K562 (cell line): Measurements from ENCODE around the gene DRAXIN. TPM values are rescaled to one million over a fixed set of nuclear protein-coding genes. Genes with fewer than 3 reads are reported as not detected.

Source experiments
- ATAC-seq: fragments of 200-7000 bp; cut with Tn5 transposase; 3 replicates; pipeline ENCODE4 v1.9.1; 2020; ENCODE audit warnings: moderate library complexity
- BruUV-seq: library from RNA; stranded (reverse); fragments of 400-500 nt; replicated peaks from 2 replicates; lab custom pipeline; 2021; lab: Mats Ljungman, UMichigan
- CTCF ChIA-PET: fragments of 300-600 bp; formaldehyde crosslinking; extraction: SDS; loops from one replicate; lab custom pipeline; 2021; ENCODE audit warnings: low intra/inter-chr PET ratio; lab: Yijun Ruan, JAX
- POLR2A ChIA-PET: fragments of 300-600, 350-650 bp; sonication (Branson Sonifier 250); formaldehyde crosslinking; extraction: SDS; loops from one replicate; lab custom pipeline; 2021; ENCODE audit warnings: antibody characterized with exemption, inconsistent platforms; lab: Yijun Ruan, JAX
- DNase-seq, 4 experiments: peaks; one replicate each; pipeline versions ENCODE4 v3.0.0 to v3.0.0-alpha.2; 2011 to 2018; ENCODE audit warnings: low spot score in 3 of 4, mixed read lengths in 3 of 4; ENCODE audit errors: extremely low read depth in 1 of 4
- FAIRE-seq: peaks from 2 replicates; lab custom pipeline; 2011; peaks lifted over from hg19 to GRCh38; lab: Jason Lieb, UNC
- H2AFZ ChIP-seq: 2 replicates; pipeline ENCODE4 v1.6.0; 2011; ENCODE audit warnings: low read depth, low read length, control low read depth, inconsistent platforms
- H3K27ac ChIP-seq: fragments of 200-600 bp; 3 replicates; pipeline ENCODE4 v1.8.0; 2011; ENCODE audit warnings: low read depth, mild to moderate bottlenecking, control low read depth, inconsistent platforms, low read length, moderate library complexity, mixed read lengths; ENCODE audit errors: extremely low read depth
- H3K27me3 ChIP-seq, 2 experiments: fragments of 300-600 bp in 1 of 2; 2 replicates in 1 of 2; 3 replicates in 1 of 2; pipeline versions ENCODE4 v1.6.0 to v1.8.0; 2011; ENCODE audit warnings: inconsistent platforms in 2 of 2, low read length in 2 of 2, mild to moderate bottlenecking in 1 of 2, mixed read lengths in 1 of 2, moderate library complexity in 1 of 2; ENCODE audit not compliant: control insufficient read depth in 2 of 2, insufficient read depth in 2 of 2
- H3K36me3 ChIP-seq: fragments of 300-600 bp; 3 replicates; pipeline ENCODE4 v1.8.0; 2011; ENCODE audit warnings: mild to moderate bottlenecking, low read length, inconsistent platforms; ENCODE audit not compliant: control insufficient read depth, insufficient read depth
- H3K4me1 ChIP-seq, 2 experiments: fragments of 200-600 bp in 1 of 2; replicated peaks in 1 of 2; 2 replicates in 1 of 2; 3 replicates in 1 of 2; pipeline versions ENCODE4 v1.5.1 to v1.8.0; 2011; ENCODE audit warnings: inconsistent platforms in 2 of 2, low read length in 2 of 2, mild to moderate bottlenecking in 1 of 2, mixed read lengths in 1 of 2, moderate library complexity in 1 of 2; ENCODE audit not compliant: control insufficient read depth in 2 of 2, insufficient read depth in 2 of 2
- H3K4me2 ChIP-seq: 2 replicates; pipeline ENCODE4 v1.6.1; 2011; ENCODE audit warnings: low read length, control low read depth, inconsistent platforms, mixed read lengths; ENCODE audit not compliant: insufficient read depth
- H3K4me3 ChIP-seq: fragments of 200-600 bp; sonication (generic), shearing (Covaris generic); 2 replicates; pipeline ENCODE4 v1.5.1; 2016; ENCODE audit warnings: control low read depth, inconsistent platforms
- H3K79me2 ChIP-seq: fragments of 200-600 bp; 3 replicates; pipeline ENCODE4 v1.8.0; 2011; ENCODE audit warnings: low read length, inconsistent platforms; ENCODE audit not compliant: control insufficient read depth, insufficient read depth
- H3K9ac ChIP-seq, 2 experiments: 2 replicates each; pipeline versions ENCODE4 v1.6.0 to v1.6.1; 2011; ENCODE audit warnings: low read depth in 2 of 2, low read length in 2 of 2, control low read depth in 1 of 2, inconsistent platforms in 1 of 2, mild to moderate bottlenecking in 1 of 2, mixed read lengths in 1 of 2; ENCODE audit not compliant: insufficient read depth in 1 of 2
- H3K9me1 ChIP-seq: one replicate; pipeline ENCODE4 v1.6.0; 2011; ENCODE audit warnings: inconsistent platforms, mild to moderate bottlenecking, low read length, moderate library complexity; ENCODE audit not compliant: control insufficient read depth, insufficient read depth
- H3K9me3 ChIP-seq: replicated peaks from 2 replicates; pipeline ENCODE4 v1.5.1; 2011; ENCODE audit warnings: low read depth, low read length, inconsistent platforms; ENCODE audit not compliant: control insufficient read depth, insufficient read depth
- H4K20me1 ChIP-seq: replicated peaks from 2 replicates; pipeline ENCODE4 v1.6.1; 2011; ENCODE audit warnings: low read length, inconsistent platforms, mixed read lengths; ENCODE audit not compliant: control insufficient read depth, insufficient read depth
- BMI1 ChIP-seq: fragments of 150-350 bp; IDR thresholded peaks from 2 replicates; pipeline ENCODE4 v1.6.1; 2014; ENCODE audit warnings: low read length
- FOXK2 ChIP-seq, 2 experiments: fragments of 450-650 bp; IDR thresholded peaks in 1 of 2; conservative IDR thresholded peaks in 1 of 2; 2 replicates each; pipeline ENCODE4 v1.6.1; 2016; ENCODE audit warnings: low read depth in 2 of 2, mild to moderate bottlenecking in 1 of 2
- GATAD2B ChIP-seq: fragments of 450-650 bp; IDR thresholded peaks from 2 replicates; pipeline ENCODE4 v1.6.1; 2017; ENCODE audit warnings: mild to moderate bottlenecking, borderline replicate concordance
- MCM5 ChIP-seq: fragments of 450-650 bp; IDR thresholded peaks from 2 replicates; pipeline ENCODE4 v1.6.1; 2016; ENCODE audit warnings: low read depth
- MLLT1 ChIP-seq, 2 experiments: fragments of 450-650 bp; IDR thresholded peaks; 2 replicates each; pipeline ENCODE4 v1.6.1; 2016
- POLR2A ChIP-seq: fragments of 450-650 bp; conservative IDR thresholded peaks from 2 replicates; pipeline ENCODE4 v1.6.1; 2016
- POLR2AphosphoS5 ChIP-seq: IDR thresholded peaks from 2 replicates; pipeline ENCODE4 v1.6.1; 2011; ENCODE audit warnings: mild to moderate bottlenecking, low read depth, low read length, moderate library complexity; ENCODE audit not compliant: control insufficient read depth, insufficient read depth
- RBM22 ChIP-seq: fragments of 200-400 bp; formaldehyde crosslinking; IDR thresholded peaks from 2 replicates; pipeline ENCODE4 v1.6.1; 2018; ENCODE audit warnings: low read length, low read depth; ENCODE audit not compliant: poor library complexity, severe bottlenecking
- RBM39 ChIP-seq: fragments of 200-400 bp; formaldehyde crosslinking; optimal IDR thresholded peaks from 2 replicates; pipeline ENCODE3; 2018; ENCODE audit warnings: low read depth, low read length
- SMARCA4 ChIP-seq: fragments of 450-650 bp; IDR thresholded peaks from 2 replicates; pipeline ENCODE4 v1.6.1; 2016
- SNAPC5 ChIP-seq: fragments of 250-450 bp; sonication (Bioruptor Pico); IDR thresholded peaks from 2 replicates; pipeline ENCODE4 v1.8.0; 2021; ENCODE audit warnings: moderate library complexity, mild to moderate bottlenecking, inconsistent platforms
- SPI1 ChIP-seq: IDR thresholded peaks from 2 replicates; pipeline ENCODE4 v1.6.1; 2011; ENCODE audit warnings: low read depth, low read length, control low read depth, borderline replicate concordance
- STAG1 ChIP-seq: sonication (generic); formaldehyde crosslinking; IDR thresholded peaks from 2 replicates; pipeline ENCODE4 v1.5.0; 2020; ENCODE audit warnings: missing genetic modification reagents, borderline replicate concordance
- STAT5A ChIP-seq: IDR thresholded peaks from 2 replicates; pipeline ENCODE4 v1.6.1; 2012; ENCODE audit warnings: low read length, inconsistent platforms, borderline replicate concordance
- TFAP4 ChIP-seq: sonication (generic); formaldehyde crosslinking; IDR thresholded peaks from 2 replicates; pipeline ENCODE4 v1.8.0; 2022; ENCODE audit warnings: missing genetic modification reagents, mild to moderate bottlenecking, moderate library complexity, borderline replicate concordance
- WGBS: fragments of 100-300 bp; shearing (Covaris generic); methylation state at CpG from one replicate; pipeline ENCODE4 v1.1.6; 2016; ENCODE audit warnings: low coverage, mixed read lengths; ENCODE audit not compliant: insufficient coverage; ENCODE audit errors: missing lambda C conversion rate; 5-methylcytosine and 5-hydroxymethylcytosine counted together
- in situ Hi-C: fragments of 300-500 bp; cut with MboI; formaldehyde crosslinking; loops from 4 replicates; pipeline ENCODE4 v1.15.0; 2018; ENCODE audit warnings: inconsistent platforms, mixed read lengths
- intact Hi-C: fragments of 100-400 bp; cut with micrococcal nuclease; formaldehyde crosslinking; loops from 2 replicates; pipeline ENCODE4 v1.14.2; 2022
- polyA plus RNA-seq, 8 experiments: library from polyadenylated mRNA; depleted of rRNA in 4 of 8; stranded (reverse) in 5 of 8; unstranded in 3 of 8; fragments of >200 nt; fragmentation: Nextera tagmentation in 2 of 8; fragmentation: Illumina TruSeq in 1 of 8; extraction: Ambion mirVana in 2 of 8; extraction: Trizol in 1 of 8; gene quantifications; 2 replicates each; pipeline versions ENCODE4 v1.2.1 to v1.2.3, GENCODE V29; 2011 to 2014; ENCODE audit warnings: inconsistent platforms in 1 of 8, missing spikeins in 1 of 8
- total RNA-seq, 7 experiments: library from RNA; depleted of rRNA in 6 of 7; stranded (reverse); fragments of >200 nt in 6 of 7; fragmentation: Illumina TruSeq in 2 of 7; extraction: Trizol in 2 of 7; gene quantifications; 2 replicates each; pipeline versions ENCODE4 v1.2.1 to v1.2.3, GENCODE V29; 2011 to 2021; ENCODE audit warnings: low replicate concordance in 1 of 7
- TF ChIP-seq, protein P1 (sequence below), 2 experiments: fragments of 450-650 bp; IDR thresholded peaks; 2 replicates each; pipeline ENCODE4 v1.6.1; 2018; ENCODE audit warnings: mild to moderate bottlenecking in 2 of 2, low read depth in 1 of 2; ENCODE audit not compliant: partially characterized antibody in 2 of 2

DRAXIN gene
- total and polyA plus RNA-seq, 9 of the 15 experiments (the other 6 are each of a cell fraction or from before 2014, with no cell fraction given) = 0.01 to 0.04 (median 0.01) TPM; not detected in 6

DNA sequence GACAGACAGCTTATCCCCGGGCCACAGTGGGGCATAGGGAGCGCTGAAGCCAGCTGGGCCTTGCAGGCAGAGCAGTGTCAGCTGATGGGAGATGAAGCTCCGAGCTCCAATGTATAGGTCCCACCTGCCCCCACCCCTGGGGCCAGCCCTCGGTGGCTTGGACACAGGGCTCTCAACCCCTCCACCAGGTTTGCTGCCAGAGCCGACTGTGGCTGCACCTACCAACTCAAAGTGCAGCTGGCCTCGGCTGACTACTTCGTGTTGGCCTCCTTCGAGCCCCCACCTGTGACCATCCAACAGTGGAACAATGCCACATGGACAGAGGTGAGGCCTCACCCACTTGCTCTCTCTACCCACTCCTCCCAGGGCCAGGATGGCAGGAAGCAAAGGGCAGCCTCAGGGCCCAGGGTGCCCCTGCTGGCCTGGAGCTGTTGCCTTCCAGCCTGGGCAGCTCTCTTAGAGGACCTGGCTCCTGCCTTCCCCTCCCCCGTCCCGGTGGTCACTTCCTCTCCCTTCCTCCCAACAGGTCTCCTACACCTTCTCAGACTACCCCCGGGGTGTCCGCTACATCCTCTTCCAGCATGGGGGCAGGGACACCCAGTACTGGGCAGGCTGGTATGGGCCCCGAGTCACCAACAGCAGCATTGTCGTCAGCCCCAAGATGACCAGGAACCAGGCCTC is 18.3 kb upstream of the DRAXIN start:
- Histone ChIP-seq H3K27me3 (no peaks in the 10 kb centered on the region), H4K20me1 (peaks cover 8% of the 10 kb centered on the region), H3K9ac (peak overlapping the region in 1 of 2 experiments; percentile 68; a peak in 2 of 4 replicates), H3K27ac (no peak overlapping the region), H3K4me2 (no peak overlapping the region), H3K9me1 (peaks cover 8% of the 10 kb centered on the region), H3K4me3 (no peak overlapping the region), H3K4me1 (peaks cover 20 to 59% of the 10 kb centered on the region in 2 experiments), H2AFZ (no peak overlapping the region), H3K9me3 (no peaks in the 10 kb centered on the region), H3K36me3 (peaks cover 88% of the 10 kb centered on the region; the same call in 2 of the 3 replicates), H3K79me2 (no peaks in the 10 kb centered on the region; the same call in 2 of the 3 replicates)
- peak in 1 of 4 experiments; percentile 24 for DNase-seq
- BruUV-seq = no TSS peak
- no peak for ATAC-seq
- in situ Hi-C loops = no loop called here
- WGBS = 91% methylated on average over 12 of the region's 14 CpGs
- POLR2A ChIA-PET = interaction anchor here (0.5 to 3.8 kb wide), 12 partner anchors 9 to 235 kb away, joined by 3 to 40 read pairs (median 5); partner anchors contain the start of genes FBXO6 and MAD2L2
- CTCF ChIA-PET = no interaction called here
- intact Hi-C loops = loop anchor here (5.0 kb wide), 1 partner anchor 34 kb away; no protein-coding TSS in a partner anchor
- FAIRE-seq = no peak
- TF ChIP-seq SMARCA4 (no peak), BMI1 (no peak), MLLT1 (IDR thresholded peaks at IDR 0.05) (no peak), SNAPC5 (CRISPR knock-in tag) (no peak), SPI1 (peak; percentile 30; the same call in 1 of the 2 replicates), MCM5 (no peak), GATAD2B (no peak), FOXK2 (conservative IDR thresholded peaks at IDR 0.05 in 1 of 2, IDR thresholded peaks at IDR 0.05 in 1 of 2; ENCODE audit: low read depth in 2 of 2) (no peak), STAT5A (no peak), STAG1 (CRISPR knock-in tag) (no peak), RBM39 (no peak), POLR2A (0 out of 2 replicates have a peak, but pooled peaks have one; percentile 48), TFAP4 (CRISPR knock-in tag) (peak; percentile 32; the same call in 1 of the 2 replicates), POLR2AphosphoS5 (no peak), RBM22 (peak; percentile 24)
- TF ChIP-seq, protein P1, sequence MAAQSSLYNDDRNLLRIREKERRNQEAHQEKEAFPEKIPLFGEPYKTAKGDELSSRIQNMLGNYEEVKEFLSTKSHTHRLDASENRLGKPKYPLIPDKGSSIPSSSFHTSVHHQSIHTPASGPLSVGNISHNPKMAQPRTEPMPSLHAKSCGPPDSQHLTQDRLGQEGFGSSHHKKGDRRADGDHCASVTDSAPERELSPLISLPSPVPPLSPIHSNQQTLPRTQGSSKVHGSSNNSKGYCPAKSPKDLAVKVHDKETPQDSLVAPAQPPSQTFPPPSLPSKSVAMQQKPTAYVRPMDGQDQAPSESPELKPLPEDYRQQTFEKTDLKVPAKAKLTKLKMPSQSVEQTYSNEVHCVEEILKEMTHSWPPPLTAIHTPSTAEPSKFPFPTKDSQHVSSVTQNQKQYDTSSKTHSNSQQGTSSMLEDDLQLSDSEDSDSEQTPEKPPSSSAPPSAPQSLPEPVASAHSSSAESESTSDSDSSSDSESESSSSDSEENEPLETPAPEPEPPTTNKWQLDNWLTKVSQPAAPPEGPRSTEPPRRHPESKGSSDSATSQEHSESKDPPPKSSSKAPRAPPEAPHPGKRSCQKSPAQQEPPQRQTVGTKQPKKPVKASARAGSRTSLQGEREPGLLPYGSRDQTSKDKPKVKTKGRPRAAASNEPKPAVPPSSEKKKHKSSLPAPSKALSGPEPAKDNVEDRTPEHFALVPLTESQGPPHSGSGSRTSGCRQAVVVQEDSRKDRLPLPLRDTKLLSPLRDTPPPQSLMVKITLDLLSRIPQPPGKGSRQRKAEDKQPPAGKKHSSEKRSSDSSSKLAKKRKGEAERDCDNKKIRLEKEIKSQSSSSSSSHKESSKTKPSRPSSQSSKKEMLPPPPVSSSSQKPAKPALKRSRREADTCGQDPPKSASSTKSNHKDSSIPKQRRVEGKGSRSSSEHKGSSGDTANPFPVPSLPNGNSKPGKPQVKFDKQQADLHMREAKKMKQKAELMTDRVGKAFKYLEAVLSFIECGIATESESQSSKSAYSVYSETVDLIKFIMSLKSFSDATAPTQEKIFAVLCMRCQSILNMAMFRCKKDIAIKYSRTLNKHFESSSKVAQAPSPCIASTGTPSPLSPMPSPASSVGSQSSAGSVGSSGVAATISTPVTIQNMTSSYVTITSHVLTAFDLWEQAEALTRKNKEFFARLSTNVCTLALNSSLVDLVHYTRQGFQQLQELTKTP (IDR thresholded peaks at IDR 0.05; ENCODE audit: low read depth in 1 of 2, partially characterized antibody in 2 of 2) = no peak
